T-cell (primary cell): ENCODE measurements around the gene BTD. TPM values are rescaled to one million over a fixed set of nuclear protein-coding genes. Genes with fewer than 3 reads are reported as not detected.

Experiments used
- ATAC-seq, 4 experiments: fragments of 200-7000 bp in 3 of 4; fragments of 150-1000 bp in 1 of 4; cut with Tn5 transposase; replicated peaks in 1 of 4; 1 replicate in 3 of 4; 2 replicates in 1 of 4; pipeline ENCODE4 v1.10.0; 2021; ENCODE audit warnings: moderate library complexity in 3 of 4, mild to moderate bottlenecking in 2 of 4, moderate number of reproducible peaks in 1 of 4
- CTCF ChIA-PET, 2 donors: fragments of 300-600 bp; sonication (Branson Sonifier 250); formaldehyde crosslinking; loops; one replicate each; lab custom pipeline; 2022; ENCODE audit warnings: antibody characterized with exemption in 2 of 2; lab: Charles Lee
- POLR2A ChIA-PET, 2 donors: fragments of 300-600 bp; sonication (Branson Sonifier 250); formaldehyde crosslinking; loops; one replicate each; lab custom pipeline; 2022; ENCODE audit warnings: antibody characterized with exemption in 2 of 2; lab: Charles Lee
- DNase-seq, 35 experiments: peaks; one replicate each; pipeline versions ENCODE4 v3.0.0 to v3.0.0-alpha.2; 2013 to 2023
- H3K27ac ChIP-seq: one replicate; pipeline ENCODE4 v1.5.1; 2013; ENCODE audit warnings: low read length
- H3K27me3 ChIP-seq, 2 experiments: replicated peaks in 1 of 2; 1 replicate in 1 of 2; 2 replicates in 1 of 2; pipeline versions ENCODE4 v1.6.1 to v1.7.0; 2013; ENCODE audit warnings: low read length in 1 of 2, mixed read lengths in 1 of 2; ENCODE audit not compliant: control insufficient read depth in 2 of 2, insufficient read depth in 2 of 2; ENCODE audit errors: extremely low read depth in 1 of 2
- H3K36me3 ChIP-seq, 2 donors: 1 replicate in 1 of 2; 2 replicates in 1 of 2; pipeline versions ENCODE4 v1.6.1 to v1.7.0; 2013; ENCODE audit warnings: low read length in 1 of 2; ENCODE audit not compliant: control insufficient read depth in 2 of 2, insufficient read depth in 1 of 2; ENCODE audit errors: extremely low read depth in 1 of 2
- H3K4me1 ChIP-seq, 2 experiments: 1 replicate in 1 of 2; 2 replicates in 1 of 2; pipeline versions ENCODE4 v1.6.1 to v1.7.0; 2013; ENCODE audit warnings: low read length in 2 of 2, mixed read lengths in 1 of 2; ENCODE audit not compliant: insufficient read depth in 2 of 2, control insufficient read depth in 1 of 2; ENCODE audit errors: extremely low read depth in 1 of 2
- H3K4me3 ChIP-seq, 2 donors: 1 replicate in 1 of 2; 2 replicates in 1 of 2; pipeline versions ENCODE4 v1.5.1 to v1.7.0; 2013; ENCODE audit warnings: mild to moderate bottlenecking in 2 of 2, low read length in 1 of 2, moderate library complexity in 1 of 2; ENCODE audit not compliant: control insufficient read depth in 1 of 2; ENCODE audit errors: extremely low read depth in 1 of 2
- H3K9me3 ChIP-seq: 2 replicates; pipeline ENCODE4 v1.7.0; 2013
- H3K27ac Mint-ChIP-seq, 2 donors: one replicate each; pipeline ENCODE4 v1.8.0; 2020 to 2021; ENCODE audit warnings: mild to moderate bottlenecking in 2 of 2, mixed read lengths in 2 of 2
- H3K27me3 Mint-ChIP-seq, 2 donors: one replicate each; pipeline ENCODE4 v1.8.0; 2021 to 2022; ENCODE audit warnings: mixed read lengths in 2 of 2
- H3K36me3 Mint-ChIP-seq: one replicate; pipeline ENCODE4 v1.8.0; 2021; ENCODE audit warnings: mixed read lengths
- H3K4me1 Mint-ChIP-seq, 3 donors: one replicate each; pipeline ENCODE4 v1.8.0; 2020 to 2022; ENCODE audit warnings: mixed read lengths in 3 of 3, mild to moderate bottlenecking in 1 of 3
- H3K4me3 Mint-ChIP-seq, 3 donors: one replicate each; pipeline ENCODE4 v1.8.0; 2020 to 2022; ENCODE audit warnings: mild to moderate bottlenecking in 3 of 3, mixed read lengths in 3 of 3, moderate library complexity in 3 of 3
- H3K9me3 Mint-ChIP-seq, 3 donors: one replicate each; pipeline ENCODE4 v1.8.0; 2020 to 2022; ENCODE audit warnings: mixed read lengths in 3 of 3
- WGBS: methylation state at CpG from one replicate; pipeline ENCODE4 v1.1.5; 2013; ENCODE audit warnings: missing lambda C conversion rate; ENCODE audit not compliant: insufficient coverage; 5-methylcytosine and 5-hydroxymethylcytosine counted together
- total RNA-seq, 35 experiments: library from RNA in 6 of 35; stranded (reverse) in 6 of 35; fragments of 120-200 nt in 1 of 35; gene quantifications; one replicate each; pipeline versions ENCODE4 v1.2.1 to v1.2.4 and lab custom pipeline; 2013 to 2026

BTD gene
- total RNA-seq, 5 donors from 2014 or later (not counting 1 experiment from before 2014, with no cell fraction given) = 14.5 to 19.0 (median 17.6) TPM

DNA sequence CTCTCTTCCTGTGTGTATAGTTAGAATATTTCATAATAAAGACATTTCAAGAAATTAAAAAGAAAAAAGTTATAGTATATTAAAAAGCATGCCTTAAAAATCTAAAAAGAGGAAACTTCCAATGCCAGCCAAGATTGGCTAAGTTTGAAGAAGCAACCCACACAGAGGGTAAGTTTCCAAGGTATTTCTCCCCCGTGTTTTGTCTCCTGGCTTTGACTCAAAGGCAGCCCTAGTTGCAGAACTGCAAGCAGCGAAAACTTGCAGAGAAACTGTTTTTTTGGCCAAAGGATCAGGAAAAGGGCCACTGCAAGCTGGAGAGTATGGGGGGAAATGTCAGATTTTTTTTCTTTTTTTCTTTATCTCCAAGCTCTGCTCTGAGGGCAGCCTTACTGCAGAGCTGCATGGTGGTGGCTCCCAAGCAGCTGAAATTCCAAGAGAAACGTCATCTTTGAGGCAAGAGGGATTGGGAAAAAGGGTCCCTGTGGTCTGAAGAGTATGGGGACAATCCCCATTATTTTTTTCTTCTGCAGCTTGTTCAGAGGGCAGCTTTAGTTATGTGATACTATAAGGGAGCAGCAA, 23.2 kb upstream of the BTD start:
- H3K27ac Mint-ChIP-seq = peak overlapping the region in 1 of 2 donors; percentile 39
- Histone ChIP-seq H3K36me3 (peaks cover 2 to 54% of the 10 kb centered on the region in 2 donors), H3K4me1 (no peaks in the 10 kb centered on the region), H3K27me3 (no peaks in the 10 kb centered on the region), H3K9me3 (no peaks in the 10 kb centered on the region), H3K27ac (no peak overlapping the region), H3K4me3 (no peak overlapping the region)
- peaks cover 0 to 5% (median 0%) of the 10 kb centered on the region in 3 donors for H3K4me1 Mint-ChIP-seq
- no peak overlapping the region for H3K4me3 Mint-ChIP-seq
- no peaks in the 10 kb centered on the region for H3K9me3 Mint-ChIP-seq
- no peak for DNase-seq
- H3K36me3 Mint-ChIP-seq = peaks cover 65% of the 10 kb centered on the region
- ATAC-seq = no peak
- no peaks in the 10 kb centered on the region for H3K27me3 Mint-ChIP-seq
- POLR2A ChIA-PET = no interaction called here
- WGBS = 80% methylated on average over 1 of the region's 3 CpGs
- CTCF ChIA-PET = no interaction called here

DNA sequence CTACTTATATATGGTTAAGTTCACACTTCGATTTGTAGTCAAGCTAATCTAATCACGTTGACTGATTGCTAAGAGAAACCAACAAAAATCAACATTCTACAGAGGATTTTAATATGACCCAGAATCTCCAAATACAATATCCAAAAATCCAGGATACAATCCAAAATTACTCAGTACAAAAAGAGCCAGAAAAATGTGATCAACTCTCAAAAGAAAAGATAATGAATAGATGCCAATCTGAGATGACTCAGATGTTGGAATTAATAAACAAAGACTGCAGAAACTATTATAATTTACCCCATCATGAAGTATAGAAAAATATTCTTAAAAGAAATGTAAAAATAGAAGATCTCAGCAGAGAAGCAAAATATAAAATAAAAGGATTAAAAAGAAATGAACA, 22.5 kb upstream of the BTD start:
- Mint-ChIP-seq H3K36me3 (peaks cover 59% of the 10 kb centered on the region), H3K27me3 (no peaks in the 10 kb centered on the region), H3K27ac (no peak overlapping the region), H3K4me1 (peaks cover 0 to 5% (median 0%) of the 10 kb centered on the region in 3 donors), H3K4me3 (no peak overlapping the region), H3K9me3 (no peaks in the 10 kb centered on the region)
- ChIA-PET CTCF (no interaction called here), POLR2A (no interaction called here)
- no peak for DNase-seq
- Histone ChIP-seq H3K4me3 (no peak overlapping the region), H3K27ac (no peak overlapping the region), H3K27me3 (no peaks in the 10 kb centered on the region), H3K9me3 (no peaks in the 10 kb centered on the region), H3K4me1 (no peaks in the 10 kb centered on the region), H3K36me3 (peaks cover 2 to 47% of the 10 kb centered on the region in 2 donors)
- ATAC-seq = no peak
- WGBS = no CpG with 5 or more reads among the region's 2 CpGs

DNA sequence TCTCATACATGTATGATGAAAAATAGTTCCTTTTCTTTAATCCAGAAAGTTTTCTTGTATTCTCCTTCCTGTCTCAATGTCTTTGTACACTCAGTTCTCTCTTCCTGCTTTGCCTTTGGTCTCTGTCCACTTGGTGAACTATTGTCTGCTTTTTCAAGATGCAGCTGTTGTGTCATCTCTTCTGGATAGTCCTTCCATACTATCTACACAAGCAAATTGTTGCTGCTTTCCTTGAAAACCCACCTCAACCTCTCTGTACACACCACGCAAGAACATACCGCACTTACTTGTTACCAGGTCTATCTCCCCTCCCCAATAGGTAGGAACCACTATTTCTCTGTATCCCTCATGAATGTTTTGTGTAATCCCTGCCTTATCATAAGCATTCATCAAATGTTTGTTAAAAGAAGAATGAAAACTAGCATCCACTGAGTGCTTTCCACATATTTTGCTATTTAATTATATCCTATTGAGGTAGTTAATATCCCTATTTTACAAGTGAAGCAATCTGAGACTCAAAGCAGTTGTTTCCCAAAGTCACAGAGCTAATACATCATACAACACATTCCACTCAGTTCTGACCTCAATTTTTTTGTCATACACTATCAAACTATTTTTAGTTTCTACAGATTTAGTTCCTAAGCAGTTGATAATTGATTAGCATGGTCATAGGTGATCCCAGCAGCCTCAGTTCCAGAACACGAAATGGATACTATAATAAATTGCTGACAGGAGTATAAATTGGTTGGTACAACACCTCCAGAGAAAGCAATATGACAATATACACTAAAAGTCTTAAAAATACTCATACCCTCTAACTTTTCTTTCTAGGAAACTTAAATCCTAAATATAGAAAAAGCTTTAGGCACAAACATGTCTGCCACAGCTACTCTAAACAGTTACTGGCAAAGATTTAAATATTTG, 19.8 kb upstream of the BTD start:
- Histone ChIP-seq H3K4me3 (no peak overlapping the region), H3K27ac (no peak overlapping the region), H3K4me1 (no peaks in the 10 kb centered on the region), H3K27me3 (no peaks in the 10 kb centered on the region), H3K9me3 (no peaks in the 10 kb centered on the region), H3K36me3 (peaks cover 2 to 53% of the 10 kb centered on the region in 2 donors)
- Mint-ChIP-seq H3K4me3 (no peak overlapping the region), H3K27ac (no peak overlapping the region), H3K9me3 (no peaks in the 10 kb centered on the region), H3K27me3 (no peaks in the 10 kb centered on the region), H3K36me3 (peaks cover 65% of the 10 kb centered on the region), H3K4me1 (peaks cover 0 to 2% (median 0%) of the 10 kb centered on the region in 3 donors)
- ATAC-seq (no peak), DNase-seq (no peak)
- POLR2A ChIA-PET = interaction anchor here in 1 of 2 donors (0.6 kb wide), 1 partner anchor 10 kb away, joined by 16 read pairs; no protein-coding TSS in a partner anchor
- CTCF ChIA-PET = no interaction called here
- WGBS = 100% methylated on average over 2 of the region's 3 CpGs

DNA sequence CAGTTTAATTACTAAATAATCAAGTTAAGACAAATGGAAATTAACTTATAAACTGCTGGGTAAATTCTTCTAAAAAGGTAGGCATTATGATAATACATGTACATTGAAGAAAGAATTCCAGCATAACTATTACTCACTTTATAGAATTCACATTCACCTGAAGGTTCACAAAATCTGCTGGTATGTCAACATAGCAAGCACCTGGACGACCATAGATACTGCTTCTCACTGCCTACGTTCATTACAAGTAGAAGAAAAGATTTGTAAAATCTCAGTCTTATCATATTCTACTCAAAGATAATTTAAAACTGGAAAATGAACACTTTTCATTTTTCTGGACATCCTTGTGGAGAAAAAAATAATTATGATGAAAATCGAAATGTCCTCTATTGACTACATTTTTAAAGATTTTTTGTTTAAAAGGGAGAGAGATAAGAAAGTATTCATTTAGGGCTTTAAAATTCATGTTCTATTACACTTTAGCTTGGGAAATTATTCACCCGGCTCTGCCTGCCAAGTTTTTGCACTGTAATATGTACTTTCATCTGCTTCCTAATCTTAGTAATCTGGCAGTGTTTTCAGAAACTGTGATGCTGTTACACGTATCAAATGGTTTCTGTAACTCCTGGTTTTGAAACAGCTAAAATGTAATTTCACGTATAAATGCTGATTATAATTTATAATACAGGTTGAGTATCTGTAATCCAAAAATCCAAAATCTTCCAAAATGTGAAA, 16.3 kb upstream of the BTD start:
- no peaks in the 10 kb centered on the region for H3K9me3 Mint-ChIP-seq
- no peaks in the 10 kb centered on the region for H3K4me1 ChIP-seq
- CTCF ChIA-PET = no interaction called here
- H3K27me3 Mint-ChIP-seq = no peaks in the 10 kb centered on the region
- H3K27ac ChIP-seq = no peak overlapping the region
- no peak overlapping the region for H3K4me3 ChIP-seq
- DNase-seq (no peak), ATAC-seq (no peak)
- H3K4me3 Mint-ChIP-seq = no peak overlapping the region
- peaks cover 47% of the 10 kb centered on the region for H3K36me3 Mint-ChIP-seq
- no peak overlapping the region for H3K27ac Mint-ChIP-seq
- no peaks in the 10 kb centered on the region for H3K27me3 ChIP-seq
- H3K36me3 ChIP-seq = peaks cover 2 to 51% of the 10 kb centered on the region in 2 donors
- no peaks in the 10 kb centered on the region for H3K9me3 ChIP-seq
- no CpG with 5 or more reads among the region's 6 CpGs for WGBS
- no peaks in the 10 kb centered on the region for H3K4me1 Mint-ChIP-seq
- POLR2A ChIA-PET = no interaction called here

DNA sequence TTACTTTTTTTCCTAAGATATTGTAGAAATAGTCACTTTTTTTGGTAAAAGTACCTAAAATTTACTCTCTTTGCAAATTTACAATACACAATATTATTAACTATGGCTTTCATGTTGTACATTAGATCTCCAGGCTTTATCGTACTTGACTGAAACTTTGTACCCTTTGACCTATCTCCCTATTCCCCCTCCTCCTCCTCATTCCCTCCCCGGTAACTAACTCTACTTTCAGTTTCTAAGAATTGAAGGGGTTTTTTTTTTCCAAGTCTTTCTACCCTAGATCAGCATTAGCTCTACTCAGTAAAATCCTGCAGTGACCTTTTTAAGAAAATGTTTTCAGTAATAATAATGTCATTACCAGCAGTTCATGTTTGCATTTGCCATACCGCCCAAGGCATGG, 10.3 kb upstream of the BTD start:
- H3K4me1 Mint-ChIP-seq = peaks cover 0 to 1% (median 0%) of the 10 kb centered on the region in 3 donors
- H3K27me3 Mint-ChIP-seq = no peaks in the 10 kb centered on the region
- ChIA-PET POLR2A (interaction anchor here in 1 of 2 donors (0.6 kb wide), 1 partner anchor 230 kb away, joined by 6 read pairs; no protein-coding TSS in a partner anchor), CTCF (no interaction called here)
- H3K9me3 Mint-ChIP-seq = no peaks in the 10 kb centered on the region
- no peak overlapping the region for H3K4me3 ChIP-seq
- no peak overlapping the region for H3K27ac Mint-ChIP-seq
- no peaks in the 10 kb centered on the region for H3K9me3 ChIP-seq
- H3K36me3 Mint-ChIP-seq = peaks cover 15% of the 10 kb centered on the region
- peaks cover 0 to 33% of the 10 kb centered on the region in 2 donors for H3K36me3 ChIP-seq
- ATAC-seq (no peak), DNase-seq (no peak)
- H3K27ac ChIP-seq = no peak overlapping the region
- WGBS = no CpG with 5 or more reads among the region's 3 CpGs
- H3K4me3 Mint-ChIP-seq = no peak overlapping the region
- no peaks in the 10 kb centered on the region for H3K27me3 ChIP-seq
- no peaks in the 10 kb centered on the region for H3K4me1 ChIP-seq

DNA sequence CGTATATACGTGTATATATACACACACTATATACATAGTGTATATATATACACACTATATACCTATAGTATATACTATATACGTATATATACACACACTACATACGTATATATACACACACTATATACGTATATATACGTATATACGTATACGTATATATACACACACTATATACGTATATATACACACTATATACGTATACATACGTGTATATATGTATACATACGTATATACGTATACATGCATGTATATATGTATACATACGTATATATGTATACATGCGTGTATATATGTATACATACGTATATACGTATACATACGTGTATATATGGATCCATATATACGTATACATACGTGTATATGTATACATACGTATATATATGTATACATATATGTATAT, 9.6 kb upstream of the BTD start:
- H3K36me3 ChIP-seq = peaks cover 0 to 28% of the 10 kb centered on the region in 2 donors
- H3K4me1 Mint-ChIP-seq = peaks cover under 1 to 3% (median 2%) of the 10 kb centered on the region in 3 donors
- no peak overlapping the region for H3K4me3 Mint-ChIP-seq
- DNase-seq = no peak
- H3K27ac Mint-ChIP-seq = no peak overlapping the region
- H3K4me1 ChIP-seq = no peaks in the 10 kb centered on the region
- no peaks in the 10 kb centered on the region for H3K27me3 Mint-ChIP-seq
- H3K9me3 ChIP-seq = no peaks in the 10 kb centered on the region
- H3K36me3 Mint-ChIP-seq = peaks cover 11% of the 10 kb centered on the region
- no peak overlapping the region for H3K27ac ChIP-seq
- POLR2A ChIA-PET = interaction anchor here in 1 of 2 donors (0.6 kb wide), 1 partner anchor 231 kb away, joined by 6 read pairs; no protein-coding TSS in a partner anchor
- no peaks in the 10 kb centered on the region for H3K9me3 Mint-ChIP-seq
- no CpG with 5 or more reads among the region's 21 CpGs for WGBS
- ATAC-seq = no peak
- no peak overlapping the region for H3K4me3 ChIP-seq
- CTCF ChIA-PET = no interaction called here
- no peaks in the 10 kb centered on the region for H3K27me3 ChIP-seq
